IMR-90 (cell line): ENCODE results near the gene BLOC1S2.

Experiments
- CEBPB ChIP-seq: IDR thresholded peaks from 2 replicates; pipeline ENCODE4 v1.6.1; 2012; ENCODE audit warnings: low read depth, low read length, improper control_type of control experiment
- MAFK ChIP-seq: IDR thresholded peaks from 2 replicates; pipeline ENCODE4 v1.6.1; 2012; ENCODE audit warnings: low read depth, low read length, improper control_type of control experiment
- MAZ ChIP-seq: IDR thresholded peaks from 2 replicates; pipeline ENCODE4 v1.6.1; 2012; ENCODE audit warnings: low read depth, mild to moderate bottlenecking, low read length, improper control_type of control experiment, moderate library complexity, borderline replicate concordance
- MXI1 ChIP-seq: IDR thresholded peaks from 2 replicates; pipeline ENCODE4 v1.6.1; 2012; ENCODE audit warnings: low read depth, mild to moderate bottlenecking, low read length, moderate library complexity, borderline replicate concordance
- NFE2L2 ChIP-seq: fragments of 150-350 bp; IDR thresholded peaks from 2 replicates; pipeline ENCODE4 v1.6.1; 2016; ENCODE audit warnings: low read depth, mild to moderate bottlenecking, low read length
- POLR2A ChIP-seq: IDR thresholded peaks from 2 replicates; pipeline ENCODE4 v1.6.1; 2012; ENCODE audit warnings: mild to moderate bottlenecking, low read depth, low read length
- RAD21 ChIP-seq: IDR thresholded peaks from 2 replicates; pipeline ENCODE4 v1.6.1; 2012; ENCODE audit warnings: low read length, improper control_type of control experiment
- RFX5 ChIP-seq: IDR thresholded peaks from 2 replicates; pipeline ENCODE4 v1.8.0; 2012; ENCODE audit warnings: low read depth, mild to moderate bottlenecking, low read length, moderate library complexity
- SMC3 ChIP-seq: fragments of 150-350 bp; IDR thresholded peaks from 2 replicates; pipeline ENCODE4 v1.6.1; 2016; ENCODE audit warnings: low read depth, mild to moderate bottlenecking, antibody characterized with exemption, low read length, moderate library complexity
- TF ChIP-seq, protein P1 (sequence below): conservative IDR thresholded peaks from 2 replicates; pipeline ENCODE4 v1.5.1; 2012; ENCODE audit warnings: mild to moderate bottlenecking, low read depth, low read length, improper control_type of control experiment
- TF ChIP-seq, protein P2 (sequence below): fragments of 150-350 bp; IDR thresholded peaks from 2 replicates; pipeline ENCODE4 v1.6.1; 2016; ENCODE audit warnings: low read depth, mild to moderate bottlenecking, low read length, moderate library complexity, borderline replicate concordance
- TF ChIP-seq, protein P3 (sequence below): fragments of 150-350 bp; IDR thresholded peaks from 2 replicates; pipeline ENCODE4 v1.6.1; 2017; ENCODE audit warnings: mild to moderate bottlenecking, antibody characterized with exemption, low read length, low read depth

DNA sequence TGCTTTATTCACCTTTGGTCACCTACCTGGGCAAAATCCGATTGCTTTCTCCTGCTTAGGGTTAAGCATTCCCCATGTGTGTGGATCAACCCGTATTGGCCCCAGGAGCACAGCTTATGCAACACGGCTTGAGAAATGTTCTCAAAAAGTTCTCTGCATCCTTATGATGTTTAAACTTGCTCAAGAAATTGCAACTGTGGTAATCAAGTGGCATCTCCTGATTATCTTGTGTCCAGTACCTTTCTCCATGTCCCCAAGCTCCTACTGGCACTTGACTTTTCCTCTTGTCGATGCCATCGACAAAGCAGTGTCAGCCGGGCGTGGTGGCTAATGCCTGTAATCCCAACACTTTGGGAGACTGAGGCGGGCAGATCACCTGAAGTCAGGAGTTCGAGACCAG lies 48.3 kb upstream of the BLOC1S2 start:
- TF ChIP-seq POLR2A (no peak), MXI1 (no peak), RAD21 (no peak), MAZ (no peak), SMC3 (no peak), NFE2L2 (no peak), CEBPB (no peak), MAFK (no peak), RFX5 (no peak)
- TF ChIP-seq, protein P1, sequence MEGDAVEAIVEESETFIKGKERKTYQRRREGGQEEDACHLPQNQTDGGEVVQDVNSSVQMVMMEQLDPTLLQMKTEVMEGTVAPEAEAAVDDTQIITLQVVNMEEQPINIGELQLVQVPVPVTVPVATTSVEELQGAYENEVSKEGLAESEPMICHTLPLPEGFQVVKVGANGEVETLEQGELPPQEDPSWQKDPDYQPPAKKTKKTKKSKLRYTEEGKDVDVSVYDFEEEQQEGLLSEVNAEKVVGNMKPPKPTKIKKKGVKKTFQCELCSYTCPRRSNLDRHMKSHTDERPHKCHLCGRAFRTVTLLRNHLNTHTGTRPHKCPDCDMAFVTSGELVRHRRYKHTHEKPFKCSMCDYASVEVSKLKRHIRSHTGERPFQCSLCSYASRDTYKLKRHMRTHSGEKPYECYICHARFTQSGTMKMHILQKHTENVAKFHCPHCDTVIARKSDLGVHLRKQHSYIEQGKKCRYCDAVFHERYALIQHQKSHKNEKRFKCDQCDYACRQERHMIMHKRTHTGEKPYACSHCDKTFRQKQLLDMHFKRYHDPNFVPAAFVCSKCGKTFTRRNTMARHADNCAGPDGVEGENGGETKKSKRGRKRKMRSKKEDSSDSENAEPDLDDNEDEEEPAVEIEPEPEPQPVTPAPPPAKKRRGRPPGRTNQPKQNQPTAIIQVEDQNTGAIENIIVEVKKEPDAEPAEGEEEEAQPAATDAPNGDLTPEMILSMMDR: no peak
- TF ChIP-seq, protein P2, sequence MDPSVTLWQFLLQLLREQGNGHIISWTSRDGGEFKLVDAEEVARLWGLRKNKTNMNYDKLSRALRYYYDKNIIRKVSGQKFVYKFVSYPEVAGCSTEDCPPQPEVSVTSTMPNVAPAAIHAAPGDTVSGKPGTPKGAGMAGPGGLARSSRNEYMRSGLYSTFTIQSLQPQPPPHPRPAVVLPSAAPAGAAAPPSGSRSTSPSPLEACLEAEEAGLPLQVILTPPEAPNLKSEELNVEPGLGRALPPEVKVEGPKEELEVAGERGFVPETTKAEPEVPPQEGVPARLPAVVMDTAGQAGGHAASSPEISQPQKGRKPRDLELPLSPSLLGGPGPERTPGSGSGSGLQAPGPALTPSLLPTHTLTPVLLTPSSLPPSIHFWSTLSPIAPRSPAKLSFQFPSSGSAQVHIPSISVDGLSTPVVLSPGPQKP: no peak
- TF ChIP-seq, protein P3, sequence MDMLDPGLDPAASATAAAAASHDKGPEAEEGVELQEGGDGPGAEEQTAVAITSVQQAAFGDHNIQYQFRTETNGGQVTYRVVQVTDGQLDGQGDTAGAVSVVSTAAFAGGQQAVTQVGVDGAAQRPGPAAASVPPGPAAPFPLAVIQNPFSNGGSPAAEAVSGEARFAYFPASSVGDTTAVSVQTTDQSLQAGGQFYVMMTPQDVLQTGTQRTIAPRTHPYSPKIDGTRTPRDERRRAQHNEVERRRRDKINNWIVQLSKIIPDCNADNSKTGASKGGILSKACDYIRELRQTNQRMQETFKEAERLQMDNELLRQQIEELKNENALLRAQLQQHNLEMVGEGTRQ: no peak
